Large intestine (tissue), 3 donors: ENCODE measurements around the gene ADTRP. TPM values are rescaled to one million over a fixed set of nuclear protein-coding genes. Genes with fewer than 3 reads are reported as not detected.

ENCODE experiments used
- DNase-seq, 2 donors: peaks; one replicate each; pipeline versions ENCODE4 v3.0.0 to v3.0.0-alpha.2; 2013
- H3K27ac ChIP-seq: one replicate; pipeline ENCODE4 v1.5.1; 2013; ENCODE audit warnings: low read length
- H3K27me3 ChIP-seq: 2 replicates; pipeline ENCODE4 v1.6.1; 2013; ENCODE audit warnings: low read length; ENCODE audit not compliant: control insufficient read depth, insufficient read depth
- H3K36me3 ChIP-seq: 2 replicates; pipeline ENCODE4 v1.6.1; 2013; ENCODE audit warnings: low read length; ENCODE audit not compliant: control insufficient read depth, insufficient read depth
- H3K4me1 ChIP-seq: one replicate; pipeline ENCODE4 v1.6.1; 2013; ENCODE audit warnings: low read length; ENCODE audit not compliant: control insufficient read depth, insufficient read depth
- H3K4me3 ChIP-seq: one replicate; pipeline ENCODE4 v1.5.1; 2013; ENCODE audit warnings: low read length
- H3K9me3 ChIP-seq: one replicate; pipeline ENCODE4 v1.6.1; 2013; ENCODE audit warnings: mild to moderate bottlenecking, low read depth, low read length, moderate library complexity; ENCODE audit not compliant: control insufficient read depth
- WGBS: methylation state at CpG from one replicate; pipeline ENCODE4 v1.1.5; 2013; ENCODE audit warnings: low lambda C conversion rate; ENCODE audit not compliant: insufficient coverage; 5-methylcytosine and 5-hydroxymethylcytosine counted together
- polyA plus RNA-seq: library from polyadenylated mRNA; unstranded; fragments of 120-200 nt; gene quantifications from one replicate; pipeline ENCODE4 v1.2.1, GENCODE V29; 2013

Gene ADTRP
- polyA plus RNA-seq, 1 donor = 24.3 TPM

DNA sequence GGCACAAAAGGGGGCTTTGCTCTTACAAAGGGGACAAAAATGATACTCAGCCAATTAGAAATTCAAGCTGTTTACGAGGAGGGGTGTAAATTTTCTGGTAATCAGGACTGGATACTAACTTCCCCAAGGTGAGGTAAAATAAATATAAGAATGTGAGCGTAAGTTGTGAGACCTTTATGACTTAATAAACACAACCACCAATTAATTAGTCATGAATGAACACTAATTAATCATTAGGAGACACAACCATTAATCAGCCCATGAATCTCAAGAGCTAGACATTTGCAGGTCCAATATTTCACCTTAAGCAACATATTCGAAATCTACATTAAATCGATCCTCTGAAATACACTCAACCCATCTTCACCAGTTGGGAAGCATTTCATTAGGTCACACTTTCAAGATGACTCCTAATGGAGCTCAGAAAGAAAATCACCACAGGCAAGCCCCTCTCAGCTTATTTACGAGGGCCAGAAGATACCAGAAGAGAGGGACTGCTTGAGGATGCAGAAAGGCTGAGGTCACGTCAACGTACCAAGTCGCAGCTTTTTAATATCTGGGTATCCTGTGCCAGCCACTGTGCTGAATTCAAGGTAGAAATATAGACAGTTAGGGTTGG lies 2.7 kb downstream of the ADTRP start:
- no peak for DNase-seq
- WGBS = 100% methylated on average over 1 of the region's 8 CpGs
- Histone ChIP-seq H3K36me3 (no peaks in the 10 kb centered on the region), H3K27ac (no peak overlapping the region), H3K4me3 (no peak overlapping the region), H3K9me3 (no peaks in the 10 kb centered on the region), H3K27me3 (no peaks in the 10 kb centered on the region), H3K4me1 (peaks cover 23% of the 10 kb centered on the region)

DNA sequence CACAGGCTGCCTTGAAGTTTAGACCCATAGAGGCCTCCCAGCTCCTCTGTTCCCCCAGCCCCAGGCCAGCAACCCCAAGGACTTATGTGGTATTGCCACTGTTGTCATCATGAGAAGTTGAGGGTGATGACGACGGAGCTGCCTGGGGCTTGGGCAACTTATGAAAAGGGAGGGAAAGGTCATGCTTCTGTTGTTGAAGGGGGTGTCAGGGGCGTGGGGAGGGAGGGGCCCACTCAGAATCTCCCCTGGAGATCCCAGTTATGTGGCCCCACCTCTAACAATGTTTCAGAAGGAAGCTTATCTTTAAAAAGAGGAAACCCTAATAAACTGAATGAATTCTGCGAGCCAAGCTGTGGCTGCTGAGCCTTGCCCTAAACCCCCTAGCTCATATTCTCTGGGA lies 4.2 kb downstream of the ADTRP start:
- Histone ChIP-seq H3K4me1 (peaks cover 26% of the 10 kb centered on the region), H3K9me3 (no peaks in the 10 kb centered on the region), H3K36me3 (no peaks in the 10 kb centered on the region), H3K4me3 (no peak overlapping the region), H3K27ac (no peak overlapping the region), H3K27me3 (no peaks in the 10 kb centered on the region)
- DNase-seq = no peak
- WGBS = no CpG with 5 or more reads among the region's 4 CpGs

DNA sequence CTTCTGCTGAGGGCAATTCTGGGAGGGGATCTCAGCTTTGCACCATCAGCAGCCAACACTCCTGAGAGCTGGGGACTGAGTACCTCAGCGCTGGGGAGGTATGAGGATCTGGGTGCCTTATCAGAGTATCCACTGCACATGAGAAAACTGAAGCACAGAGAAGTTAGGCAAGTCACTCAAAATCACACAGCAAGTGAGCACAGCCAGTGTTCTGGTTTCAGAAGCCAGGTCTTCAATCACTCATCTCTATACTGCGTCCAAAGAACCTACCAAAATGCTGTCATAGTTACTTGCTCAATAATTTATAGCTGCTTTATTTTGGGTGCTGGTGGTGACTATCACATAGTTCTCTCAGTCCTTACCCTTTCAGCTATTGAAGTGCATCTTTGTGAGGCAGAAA lies 5.0 kb downstream of the ADTRP start:
- WGBS = no CpG with 5 or more reads among the region's 2 CpGs
- no peak for DNase-seq
- no peak overlapping the region for H3K27ac ChIP-seq

DNA sequence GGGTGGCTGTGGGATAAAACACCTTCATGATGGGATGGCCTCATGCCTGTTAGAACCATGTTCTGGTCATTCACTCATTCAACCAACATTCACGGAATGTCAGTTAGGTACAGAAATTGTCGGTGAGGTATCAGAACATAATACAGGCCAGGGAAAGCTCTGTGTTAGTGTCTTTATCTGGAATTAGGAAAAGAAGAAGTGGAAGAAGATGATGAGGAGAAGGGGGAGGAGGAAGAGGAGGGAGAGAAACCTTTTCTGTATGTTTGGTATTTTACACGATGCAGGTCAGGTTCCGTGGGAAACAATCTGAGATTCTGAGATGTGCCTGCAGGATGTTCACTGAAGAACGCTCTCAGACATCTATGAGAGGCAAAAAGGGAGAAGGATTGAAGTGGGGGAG lies 5.6 kb downstream of the ADTRP start:
- Histone ChIP-seq H3K4me1 (peaks cover 32% of the 10 kb centered on the region), H3K9me3 (no peaks in the 10 kb centered on the region), H3K36me3 (no peaks in the 10 kb centered on the region), H3K27ac (no peak overlapping the region), H3K4me3 (no peak overlapping the region), H3K27me3 (no peaks in the 10 kb centered on the region)
- DNase-seq = no peak
- 83% methylated on average over 1 of the region's 5 CpGs for WGBS

More for the DNA sequence above, 5.0 kb downstream of the ADTRP start:
- Histone ChIP-seq H3K27me3 (no peaks in the 10 kb centered on the region), H3K4me3 (no peak overlapping the region), H3K36me3 (no peaks in the 10 kb centered on the region), H3K9me3 (no peaks in the 10 kb centered on the region), H3K4me1 (peaks cover 31% of the 10 kb centered on the region)

DNA sequence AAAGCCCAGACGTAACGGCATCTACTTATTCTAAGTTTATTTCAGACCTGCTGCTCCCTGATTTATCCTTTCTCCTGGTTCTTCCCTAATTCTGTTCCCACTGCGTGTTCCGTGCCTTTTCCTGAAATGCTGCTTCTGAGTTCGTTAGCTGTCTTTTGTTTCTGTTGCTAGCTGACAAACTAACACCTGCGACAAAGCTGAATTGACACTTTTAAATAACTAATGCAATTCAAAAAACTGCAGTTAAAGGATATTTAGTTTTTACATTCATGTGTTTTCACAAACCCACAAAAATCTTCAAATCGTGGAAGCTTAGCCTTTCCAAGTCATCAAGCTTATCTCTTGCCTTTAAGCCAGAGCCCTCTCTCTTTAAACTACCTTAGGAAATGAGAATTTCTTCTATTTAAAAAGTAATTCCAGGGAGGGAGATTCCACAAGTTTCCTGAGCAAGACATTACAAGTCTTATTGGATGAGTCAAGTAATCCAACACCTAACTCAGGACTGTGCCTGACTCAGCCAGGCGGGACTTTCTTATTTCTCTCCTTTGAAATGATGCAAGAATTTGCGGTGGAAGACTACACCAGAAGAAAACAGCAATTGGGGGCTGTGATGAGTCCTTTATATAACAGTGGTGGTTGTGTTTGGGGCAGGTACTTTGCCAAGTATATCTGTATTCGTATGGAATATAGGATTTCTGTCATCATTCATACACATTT lies 6.3 kb downstream of the ADTRP start:
- WGBS = 94% methylated on average over 3 of the region's 10 CpGs
- no peak for DNase-seq
- Histone ChIP-seq H3K27ac (no peak overlapping the region), H3K4me3 (no peak overlapping the region), H3K36me3 (no peaks in the 10 kb centered on the region), H3K4me1 (peaks cover 34% of the 10 kb centered on the region), H3K27me3 (no peaks in the 10 kb centered on the region), H3K9me3 (no peaks in the 10 kb centered on the region)

DNA sequence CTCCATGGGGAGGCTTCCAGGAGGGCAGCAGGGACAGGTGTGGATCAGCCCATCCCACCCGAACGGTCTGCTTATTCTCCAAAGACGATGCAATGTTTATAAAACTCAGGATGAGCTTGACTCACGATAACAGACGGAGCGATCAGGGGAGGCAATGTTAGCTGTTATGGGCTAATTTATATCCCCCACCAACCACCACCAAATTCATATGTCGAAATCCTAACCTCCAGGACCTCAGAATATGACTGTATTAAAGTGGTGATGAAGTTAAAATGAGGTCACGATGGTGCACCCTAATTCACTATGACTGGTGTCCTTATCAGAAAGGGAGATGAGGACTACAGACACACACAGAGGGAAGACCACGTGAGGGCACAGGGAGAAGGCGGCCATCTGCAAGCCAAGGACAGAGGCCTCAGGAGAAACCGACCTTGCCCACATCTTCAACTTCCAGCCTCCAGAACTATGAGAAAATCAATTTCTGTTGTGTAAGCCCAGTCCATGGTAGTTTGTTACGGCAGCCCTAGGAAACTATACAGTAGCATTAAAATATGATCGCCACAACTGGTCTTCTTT lies 7.0 kb downstream of the ADTRP start:
- no peaks in the 10 kb centered on the region for H3K27me3 ChIP-seq
- no peak for DNase-seq
- no peak overlapping the region for H3K4me3 ChIP-seq
- H3K27ac ChIP-seq = peak overlapping the region; percentile 90
- peaks cover 33% of the 10 kb centered on the region for H3K4me1 ChIP-seq
- H3K36me3 ChIP-seq = no peaks in the 10 kb centered on the region
- WGBS = 100% methylated on average over 1 of the region's 13 CpGs
- H3K9me3 ChIP-seq = no peaks in the 10 kb centered on the region

DNA sequence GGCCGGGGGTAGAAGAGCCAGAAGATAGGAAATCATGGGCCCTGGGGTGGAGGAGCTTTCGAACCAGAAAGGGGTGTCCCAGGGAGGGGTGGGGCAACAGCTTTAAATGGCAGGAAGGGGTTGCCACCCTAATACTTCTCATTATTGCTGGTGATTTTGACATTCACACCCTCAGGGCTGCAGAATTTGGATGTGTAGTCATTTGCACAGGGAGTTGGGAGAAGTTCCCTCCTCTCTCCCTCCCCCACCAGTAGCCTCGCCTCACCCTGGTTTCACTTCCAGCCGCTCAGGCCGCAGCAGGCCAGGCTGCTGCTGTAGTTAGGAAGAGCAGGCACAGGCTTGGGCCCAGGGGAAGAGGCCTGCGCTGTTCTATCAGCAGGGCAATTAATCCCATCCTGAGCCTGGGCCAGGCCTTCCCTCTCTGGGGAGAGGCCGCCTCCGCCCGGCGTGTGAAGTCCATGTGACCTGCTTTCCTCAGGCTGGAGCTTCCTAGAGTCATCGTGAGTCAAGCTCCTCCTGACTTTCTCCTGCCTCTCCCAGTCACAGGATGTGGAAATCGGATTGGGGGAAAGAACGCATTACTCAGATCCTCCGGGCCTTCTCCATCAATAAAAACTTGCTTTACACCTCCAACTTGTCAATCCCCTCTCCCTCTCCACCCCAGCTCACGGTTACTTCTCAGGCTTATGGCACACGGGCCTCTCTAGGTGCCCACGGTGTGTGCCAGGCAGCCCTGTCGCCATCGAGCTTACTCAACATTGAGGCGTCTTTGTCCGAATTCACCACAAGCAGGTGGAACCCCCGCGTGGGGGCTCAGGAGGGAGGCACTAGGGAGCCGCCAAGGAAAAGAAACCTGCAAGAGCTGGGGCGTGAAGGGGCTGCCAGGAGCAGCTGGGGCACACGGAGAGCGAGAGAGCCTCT lies 7.8 kb downstream of the ADTRP start:
- WGBS = no CpG with 5 or more reads among the region's 27 CpGs
- no peaks in the 10 kb centered on the region for H3K36me3 ChIP-seq
- no peaks in the 10 kb centered on the region for H3K9me3 ChIP-seq
- peaks cover 29% of the 10 kb centered on the region for H3K4me1 ChIP-seq
- no peak overlapping the region for H3K4me3 ChIP-seq
- H3K27me3 ChIP-seq = no peaks in the 10 kb centered on the region
- peak overlapping the region; percentile 90 for H3K27ac ChIP-seq
- DNase-seq = peak; percentile 96 to 98

DNA sequence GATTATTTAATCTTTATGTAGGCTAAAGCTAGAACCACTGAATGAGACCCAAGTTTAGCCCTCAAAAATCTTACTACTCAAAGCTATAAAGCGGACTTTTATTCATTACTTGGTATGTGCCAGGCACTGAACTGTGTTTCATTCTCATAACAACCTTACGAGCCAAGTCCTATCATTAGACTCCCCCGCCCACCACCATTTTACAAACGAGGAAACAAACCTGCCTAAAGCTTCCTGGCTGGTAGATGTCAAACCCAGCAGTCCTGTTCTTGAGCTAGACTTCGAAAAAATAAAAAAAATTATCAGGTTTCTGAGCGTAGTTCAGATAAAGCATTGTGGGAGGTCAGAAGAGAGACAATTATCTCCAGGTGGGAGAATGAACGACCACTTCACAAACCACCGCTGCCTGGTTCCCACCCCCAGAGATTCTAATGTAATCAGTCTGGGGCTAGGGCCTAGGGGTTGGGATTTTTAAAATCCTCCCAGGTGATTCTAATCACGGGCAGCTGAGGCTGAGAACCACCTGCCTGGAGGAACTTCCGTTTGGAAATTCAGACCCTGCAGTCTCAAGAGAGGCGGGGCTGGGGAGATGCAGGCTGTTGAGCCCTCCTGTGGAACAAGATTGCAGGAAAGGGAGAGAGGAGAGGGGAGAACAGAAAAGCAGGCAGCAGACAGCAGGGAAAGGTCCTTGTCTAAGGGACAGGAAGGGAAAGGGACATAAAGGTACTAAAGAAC lies 8.6 kb downstream of the ADTRP start:
- Histone ChIP-seq H3K9me3 (no peaks in the 10 kb centered on the region), H3K4me3 (no peak overlapping the region), H3K36me3 (no peaks in the 10 kb centered on the region), H3K4me1 (peaks cover 29% of the 10 kb centered on the region), H3K27me3 (no peaks in the 10 kb centered on the region), H3K27ac (peak overlapping the region; percentile 90)
- peak in 1 of 2 donors; percentile 80 for DNase-seq
- no CpG with 5 or more reads among the region's 11 CpGs for WGBS

DNA sequence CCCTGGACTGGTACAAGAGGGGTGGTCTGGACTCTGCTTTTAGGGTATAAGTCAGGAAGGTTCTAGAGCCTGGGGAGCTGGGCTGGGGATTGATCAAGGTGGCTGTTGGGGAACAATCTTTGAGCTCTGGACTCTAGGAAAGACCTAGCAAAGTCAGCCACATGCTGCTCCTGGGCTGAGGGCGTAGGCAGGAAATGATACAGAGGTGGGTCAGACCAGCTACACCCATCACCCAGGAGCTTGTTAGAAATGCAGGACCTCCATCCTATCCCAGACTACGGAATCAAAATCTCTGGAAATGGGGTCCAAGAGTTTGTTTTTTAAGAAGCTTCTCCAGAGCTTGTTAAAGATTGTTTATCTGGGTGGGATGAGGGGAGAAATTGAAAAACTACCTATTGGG lies 9.4 kb downstream of the ADTRP start:
- WGBS = no CpG with 5 or more reads among the region's 2 CpGs
- DNase-seq = peak in 1 of 2 donors; percentile 68
- Histone ChIP-seq H3K9me3 (no peaks in the 10 kb centered on the region), H3K4me3 (no peak overlapping the region), H3K36me3 (no peaks in the 10 kb centered on the region), H3K27ac (peak overlapping the region; percentile 90), H3K27me3 (no peaks in the 10 kb centered on the region), H3K4me1 (peaks cover 32% of the 10 kb centered on the region)
